NCI-H2196 (cell line): ENCODE data around the gene KCND1.
"Not testable (repeated sequence)": the region's sequence is repeated elsewhere in the genome, so short reads cannot be mapped to it uniquely, and the experiment has no call there.

Experiments
- DNase-seq: peaks from one replicate; lab custom pipeline; 2025; ENCODE audit not compliant: unreplicated experiment; lab: John Stamatoyannopoulos, UW

KCND1 gene

DNA sequence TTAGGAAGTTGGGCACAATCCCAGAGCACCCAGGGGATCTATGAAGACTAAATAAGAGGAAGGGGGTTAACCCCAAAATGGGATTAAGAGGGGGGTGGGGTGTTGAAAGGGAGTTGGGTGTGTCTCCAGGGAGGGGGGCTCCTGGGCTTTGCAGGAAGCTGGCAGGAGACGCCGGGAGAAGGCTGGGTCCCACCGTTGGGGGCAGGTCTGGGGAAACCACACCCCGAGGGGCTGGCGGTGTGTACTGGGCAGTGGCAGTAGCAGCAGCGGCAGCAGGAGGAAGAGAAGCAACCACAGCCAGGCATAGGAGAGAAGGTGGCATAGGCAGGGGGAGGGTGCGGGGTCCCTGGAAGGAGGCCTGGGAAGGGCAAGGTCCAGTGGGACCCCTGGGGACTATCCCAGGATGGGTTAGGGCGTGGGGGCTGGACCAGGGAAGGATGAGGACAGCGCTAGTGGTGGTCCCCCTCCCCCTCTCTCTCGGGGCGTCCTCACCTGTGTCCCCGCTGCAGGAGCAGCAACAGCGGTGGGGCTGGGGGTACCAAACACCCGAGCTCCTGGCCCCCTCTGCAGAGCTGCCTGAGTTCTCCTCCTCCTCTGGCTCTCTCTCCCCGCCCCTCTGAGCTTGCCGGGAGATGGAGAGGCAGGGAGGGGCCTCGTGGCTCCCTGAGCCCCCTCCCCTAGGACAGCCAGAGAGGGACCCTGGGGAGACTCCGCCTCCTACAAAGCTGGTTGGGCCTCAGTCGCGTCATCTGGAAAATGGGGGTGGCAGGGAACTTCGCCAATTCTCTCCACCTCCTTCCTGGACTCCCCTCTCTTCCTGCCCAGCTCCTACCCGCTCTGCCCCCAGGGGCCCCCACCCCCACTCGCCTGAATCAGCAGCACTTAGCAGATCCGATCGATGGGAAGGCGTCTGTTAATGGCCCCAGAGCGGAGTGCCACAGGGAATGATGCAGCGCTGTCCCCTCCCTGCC, at the start of gene KCND1:
KCND1 (minus strand) TSS at position 596 of the 971 bp plus-strand sequence. CDS start 1,573 bp downstream, outside the sequence.
- no peak for DNase-seq

DNA sequence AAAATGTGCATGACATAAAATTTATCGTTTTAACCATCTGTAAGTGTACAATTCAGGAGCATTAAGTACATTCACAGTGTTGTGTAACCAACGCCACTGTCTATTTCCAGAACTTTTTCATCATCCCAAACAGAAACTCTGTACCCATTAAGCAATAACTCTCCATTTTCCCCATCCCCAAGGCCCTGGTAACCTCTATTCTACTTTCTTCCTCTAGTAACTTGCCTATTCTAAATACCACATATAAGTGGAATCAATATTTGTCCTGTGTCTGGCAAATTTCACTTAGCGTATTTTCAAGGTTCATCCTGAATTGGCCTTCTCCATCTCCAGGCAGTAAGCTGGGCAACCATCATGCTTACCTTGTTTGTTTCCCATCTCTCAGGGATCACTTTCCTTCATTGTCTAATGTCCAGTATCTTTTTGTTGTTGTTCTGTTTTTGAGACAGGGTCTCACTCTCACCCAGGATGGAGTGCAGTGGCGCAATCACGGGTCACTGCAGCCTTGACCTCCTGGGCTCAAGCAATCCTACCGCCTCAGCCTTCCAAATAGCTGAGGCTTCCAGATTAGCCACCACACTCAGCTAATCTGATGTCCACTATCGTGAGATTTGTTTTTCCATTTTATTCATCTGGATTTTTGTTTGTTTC, 48.1 kb upstream of the KCND1 start:
- no peak for DNase-seq

DNA sequence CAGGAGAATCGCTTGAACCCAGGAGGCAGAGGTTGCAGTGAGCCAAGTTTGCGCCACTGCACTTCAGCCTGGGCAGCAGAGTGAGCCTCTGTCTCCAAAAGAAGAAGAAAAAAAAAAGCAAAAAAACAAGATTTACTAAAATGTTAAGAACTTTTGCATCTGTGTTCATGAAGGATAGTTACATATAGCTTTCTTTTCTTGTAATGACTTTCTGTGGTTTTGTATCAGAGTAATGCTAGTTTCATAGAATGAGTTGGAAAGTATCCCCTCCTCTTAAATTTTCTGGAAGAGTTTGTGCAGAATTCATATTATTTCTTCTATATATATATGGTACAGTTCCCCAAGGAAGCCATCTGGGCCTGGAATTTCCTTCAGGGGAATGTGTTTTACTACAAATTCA, 47.4 kb upstream of the KCND1 start:
- DNase-seq = no peak

DNA sequence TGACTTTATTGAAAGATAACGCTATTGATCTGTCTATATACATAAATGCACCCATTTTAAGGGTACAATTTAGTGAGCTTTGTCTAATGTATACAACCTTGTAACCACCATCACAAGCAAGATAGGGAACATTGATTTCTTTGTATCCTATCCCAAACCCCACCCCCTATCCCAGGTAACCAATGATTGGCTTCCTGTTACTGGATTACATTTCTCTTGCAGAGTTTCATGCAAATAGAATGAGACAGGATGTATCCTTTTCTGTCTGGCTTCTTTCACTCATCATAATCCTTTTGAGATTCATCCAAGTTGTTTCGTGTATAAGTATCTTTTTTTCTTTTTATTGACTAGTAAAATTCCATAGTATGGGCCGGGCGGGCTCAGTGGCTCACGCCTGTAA, 32.1 kb upstream of the KCND1 start:
- peak; percentile 8 for DNase-seq

DNA sequence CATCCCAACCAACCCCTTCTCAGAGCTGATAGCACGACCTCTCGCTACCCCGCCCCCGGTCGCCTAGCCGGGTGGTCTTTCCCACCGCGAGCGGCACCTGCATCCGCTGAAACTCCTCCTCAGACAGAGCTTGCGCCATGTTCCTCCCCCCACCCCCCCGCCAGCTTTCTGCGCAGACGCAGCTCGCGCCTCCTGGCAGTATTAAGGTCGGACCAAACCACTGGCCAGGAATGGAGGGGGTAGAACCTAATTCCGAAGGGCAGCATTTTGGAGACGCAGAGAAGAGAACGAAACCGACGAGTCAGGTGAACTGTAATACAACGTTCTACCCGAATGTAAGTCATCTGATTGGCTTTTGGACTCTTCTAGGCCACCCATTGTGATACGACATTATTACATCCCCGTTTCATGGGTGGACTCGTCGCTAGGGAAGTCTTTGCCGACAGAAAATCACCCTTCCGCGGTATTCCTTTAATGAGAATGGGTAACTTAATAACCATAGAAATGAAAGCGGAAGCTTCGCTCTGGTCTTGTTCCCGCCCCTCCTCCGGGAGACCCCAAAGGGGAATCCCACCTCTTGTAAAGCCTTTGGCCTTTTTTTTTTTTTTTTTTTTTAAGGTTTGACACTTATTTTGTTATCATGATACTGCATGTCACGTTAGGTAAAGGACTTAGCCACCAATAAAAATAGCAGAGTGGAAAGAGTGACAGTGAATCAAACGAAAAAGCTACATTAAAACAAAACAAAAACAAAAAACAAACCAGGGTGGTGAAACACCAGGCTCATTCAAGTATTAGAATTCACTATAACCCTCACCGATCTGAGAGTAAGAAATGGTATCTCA, 30.7 kb upstream of the KCND1 start, which contains the start of gene GRIPAP1:
GRIPAP1 (minus strand) TSS at position 174 of the 845 bp plus-strand sequence; CDS start at position 139, 35 bp downstream.
- DNase-seq = peak; percentile 82

DNA sequence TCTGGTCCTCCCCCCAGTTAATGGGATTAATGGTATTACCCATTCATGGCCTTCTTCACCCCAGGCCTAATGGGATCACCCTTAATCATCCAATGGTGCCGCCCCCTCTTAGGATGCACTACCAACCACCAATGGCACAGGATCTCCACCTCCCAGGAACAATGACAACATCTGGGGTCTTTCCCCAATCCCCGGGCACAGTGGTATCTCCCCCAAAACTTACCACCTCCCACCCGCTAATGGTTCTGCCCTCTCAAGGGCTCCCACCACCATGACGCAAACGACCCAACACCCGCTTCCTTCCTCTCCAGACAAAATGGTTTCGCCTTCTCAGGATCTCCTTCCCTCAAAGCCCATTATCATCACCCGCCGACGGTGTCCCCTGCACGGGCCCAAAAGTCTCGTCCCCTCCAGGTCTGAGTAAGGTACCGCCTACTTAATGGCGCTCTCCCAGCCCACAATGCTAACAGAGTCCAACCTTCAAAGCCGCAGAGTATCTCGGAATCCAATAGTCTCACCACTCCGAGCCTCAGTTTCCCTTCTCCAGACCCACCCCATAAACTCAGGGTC, 30.0 kb upstream of the KCND1 start:
- peak; percentile 14 for DNase-seq

DNA sequence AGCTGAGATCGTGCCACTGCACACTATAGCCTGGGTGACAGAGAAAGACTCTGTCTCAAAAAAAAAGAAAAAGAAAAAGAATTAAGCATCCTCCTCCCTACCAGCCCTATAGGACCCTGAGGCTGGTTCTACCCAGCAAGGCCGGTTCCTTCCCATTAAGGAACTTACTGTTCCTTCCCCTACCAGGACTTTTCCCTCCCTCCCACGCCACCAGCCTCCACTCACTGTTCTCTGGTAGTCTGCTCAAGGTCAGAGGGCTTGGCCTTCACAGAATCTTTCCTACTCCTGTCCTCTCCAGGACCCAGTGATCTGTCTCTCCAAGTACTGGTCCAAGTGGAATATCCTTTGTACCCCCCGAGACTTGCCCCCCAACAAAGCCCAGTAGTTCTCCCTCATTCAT, 29.0 kb upstream of the KCND1 start:
- no peak for DNase-seq

DNA sequence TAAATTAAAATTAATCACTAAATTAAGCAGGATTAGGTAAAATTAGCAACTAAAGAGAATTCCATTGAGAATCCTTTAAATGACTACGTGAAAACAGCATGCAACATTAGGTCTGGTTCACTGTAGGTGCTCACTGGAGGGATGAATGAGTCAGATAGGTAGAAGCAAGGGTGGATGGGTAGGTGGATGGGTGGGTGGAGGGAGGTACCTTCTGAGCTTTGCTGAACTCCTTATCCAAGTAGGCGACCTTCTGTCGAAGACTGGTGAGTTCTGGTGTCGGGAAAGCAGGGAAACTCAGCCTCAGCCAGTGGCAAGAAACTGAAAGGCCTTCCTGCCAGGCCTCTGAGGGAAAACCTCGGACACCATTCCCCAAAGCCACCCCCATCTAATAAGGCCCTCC, 27.4 kb upstream of the KCND1 start:
- DNase-seq = no peak

DNA sequence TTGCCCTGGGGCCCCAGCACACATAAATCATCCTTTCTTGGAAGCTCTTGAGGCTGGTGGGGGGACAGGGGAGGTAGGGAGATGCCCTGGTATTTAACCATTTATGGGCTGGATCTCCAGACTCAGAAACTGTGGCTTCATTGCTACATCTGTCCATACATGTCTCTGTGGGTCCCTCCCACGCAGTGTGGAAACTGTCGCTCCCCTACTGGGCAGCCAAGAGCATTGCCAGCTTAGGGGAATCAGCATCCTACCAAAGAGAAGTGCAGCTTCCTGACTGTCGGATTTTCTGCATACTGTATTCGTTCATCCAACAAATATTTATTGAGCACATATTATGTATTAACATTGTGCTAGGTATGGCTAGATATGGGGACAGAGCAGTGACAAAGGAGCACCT, 26.7 kb upstream of the KCND1 start:
- no peak for DNase-seq

DNA sequence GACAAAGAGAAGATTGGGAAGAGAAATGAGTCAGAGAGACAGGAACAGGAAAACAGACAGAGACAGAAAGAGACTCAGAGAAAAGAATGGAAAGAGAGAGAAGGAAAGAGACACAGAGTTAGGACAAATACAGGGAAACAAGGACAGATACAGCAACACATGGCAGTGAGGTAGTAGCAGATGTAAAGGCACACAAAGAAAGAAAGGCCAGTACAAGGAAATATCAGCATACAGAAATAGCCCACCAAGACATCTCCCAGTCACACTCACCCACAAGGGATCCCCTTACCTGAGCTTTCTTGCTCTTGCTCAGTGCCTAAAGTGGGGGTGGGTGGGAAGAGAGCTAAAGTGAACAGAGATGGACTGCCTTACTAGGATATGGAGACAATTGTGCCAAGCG, 26.2 kb upstream of the KCND1 start:
- no peak for DNase-seq

DNA sequence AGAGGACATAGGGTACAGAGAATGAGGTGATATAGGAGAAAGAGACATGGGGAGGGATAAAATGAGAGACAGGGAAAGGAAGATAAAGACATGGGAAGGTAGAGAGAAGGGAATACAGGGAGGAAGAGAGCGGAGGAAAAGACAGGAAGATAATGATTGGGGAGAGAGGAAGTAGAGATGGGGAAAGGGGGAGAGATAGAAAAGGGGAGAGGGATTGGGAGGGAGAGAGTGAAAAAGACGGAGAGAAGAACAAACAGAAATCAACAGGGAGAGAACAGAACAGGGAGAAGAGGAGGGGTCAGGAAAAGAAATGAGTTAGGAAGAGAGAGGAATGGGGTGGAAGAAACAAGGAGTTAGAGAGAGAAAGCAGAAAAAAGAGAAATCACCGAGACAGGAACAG, 25.8 kb upstream of the KCND1 start:
- DNase-seq = no peak

DNA sequence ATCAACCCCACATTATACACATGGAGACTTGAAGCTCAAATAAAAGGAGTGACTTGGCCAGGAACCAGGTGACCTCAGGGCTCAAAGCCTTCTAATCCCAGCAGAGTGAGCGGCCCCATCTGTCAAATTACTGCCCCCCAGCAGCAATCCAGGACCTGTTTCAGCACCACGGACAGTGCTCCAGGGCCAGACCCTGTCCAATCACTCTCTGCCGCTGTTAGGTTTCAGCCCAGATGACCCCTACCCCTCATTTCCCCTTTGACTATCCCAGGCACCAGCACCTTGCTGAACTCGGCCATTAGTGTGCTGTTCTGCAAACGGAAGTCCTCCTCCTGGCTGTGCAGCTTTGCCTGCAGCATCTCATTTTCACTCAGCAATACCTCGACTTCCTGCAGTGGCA, 25.3 kb upstream of the KCND1 start:
- no peak for DNase-seq

DNA sequence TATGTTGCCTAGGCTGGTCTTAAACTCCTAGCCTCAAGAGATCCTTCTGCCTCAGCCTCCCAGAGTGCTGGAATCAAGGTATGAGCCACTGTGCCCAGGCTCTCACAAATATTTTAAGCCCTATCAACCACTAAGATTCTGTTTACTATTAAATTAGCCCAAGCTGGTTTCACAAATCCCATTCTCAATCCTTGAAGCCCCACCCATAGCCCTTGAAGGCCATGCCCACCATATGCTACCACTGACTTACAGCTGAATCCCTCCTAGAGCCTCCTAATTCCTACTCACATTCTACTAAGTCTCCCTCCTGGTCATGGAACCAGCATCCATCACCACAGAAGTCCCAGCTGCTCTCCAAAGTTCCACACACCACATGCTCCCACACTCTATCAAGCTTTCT, 20.7 kb upstream of the KCND1 start:
- no peak for DNase-seq

DNA sequence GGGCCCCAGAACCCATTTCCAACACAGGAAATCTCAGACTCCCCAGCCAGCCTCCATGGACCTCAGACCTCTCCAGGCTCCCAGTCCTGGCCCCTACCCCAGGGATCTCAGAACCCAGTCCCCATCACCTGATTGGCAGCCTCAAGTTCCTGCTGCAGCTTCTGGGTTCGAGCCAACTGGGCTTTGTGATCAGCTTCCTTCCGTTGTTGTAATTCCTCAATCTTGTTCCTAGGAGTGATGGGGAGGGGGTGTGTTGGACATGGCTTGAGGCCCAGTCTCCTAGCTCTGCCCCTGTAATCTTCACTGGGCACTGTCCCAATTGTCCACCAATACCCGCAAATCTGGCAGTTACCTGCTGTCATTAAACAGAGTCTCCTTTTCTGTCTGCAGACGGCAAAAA, 17.8 kb upstream of the KCND1 start:
- DNase-seq = no peak

DNA sequence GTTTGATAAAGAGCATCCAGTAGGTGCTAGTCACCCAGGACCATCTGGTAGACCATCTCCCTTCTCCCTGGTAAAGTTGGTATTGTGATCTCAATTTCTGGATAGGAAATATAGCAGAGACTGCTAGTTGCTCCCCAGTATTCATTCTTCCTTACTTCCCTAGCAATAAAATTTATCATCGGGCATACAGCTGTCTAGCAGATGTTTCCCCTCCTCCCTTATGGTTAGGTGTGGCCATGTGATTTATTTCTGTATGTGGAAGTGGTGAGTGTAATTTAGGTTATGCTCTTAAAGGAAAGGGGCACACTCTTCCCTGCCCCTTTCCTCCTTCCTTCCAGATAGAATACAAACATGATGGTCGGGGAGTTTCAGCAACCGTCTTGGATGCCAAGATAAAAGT, 12.3 kb upstream of the KCND1 start:
- DNase-seq = no peak

DNA sequence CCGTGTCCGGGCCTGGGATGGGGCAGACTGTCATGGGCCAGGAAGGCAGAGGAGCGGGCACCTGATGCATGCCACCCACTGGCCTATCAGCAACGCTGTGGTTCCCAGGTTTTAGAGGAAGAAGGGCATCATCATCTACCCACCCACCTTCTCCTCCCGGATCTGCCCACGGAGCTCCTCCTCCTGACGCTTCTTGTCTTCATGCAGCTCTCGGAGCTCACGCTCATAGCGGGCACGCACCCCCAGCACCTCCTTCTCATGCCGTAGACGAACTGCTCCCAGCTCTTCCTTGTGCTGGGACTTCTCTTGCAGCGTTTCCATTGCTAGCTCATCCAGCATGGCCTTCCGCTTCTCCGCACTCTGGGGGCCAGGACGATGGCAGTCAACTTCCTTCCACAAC, 11.4 kb upstream of the KCND1 start:
- DNase-seq = no peak

DNA sequence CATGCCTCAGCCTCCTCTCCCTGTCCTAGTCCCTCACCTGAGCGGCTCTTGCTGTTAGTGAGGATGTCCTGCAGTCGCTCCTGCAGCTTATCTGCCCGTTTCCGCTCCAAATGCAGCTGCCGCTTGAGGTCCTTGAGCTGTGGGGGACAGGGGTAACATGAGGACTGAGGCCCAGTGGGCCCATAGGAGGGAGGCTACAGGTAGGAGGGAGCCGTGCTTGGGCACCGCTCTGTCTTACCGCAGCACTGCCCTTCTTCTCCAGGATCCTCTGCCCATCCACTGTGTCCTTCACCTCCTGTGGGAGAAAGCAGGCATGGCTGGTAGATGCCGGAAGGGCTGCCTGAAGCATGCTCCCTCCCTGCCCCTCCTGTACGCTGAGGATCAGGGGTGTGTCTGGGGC, 9.5 kb upstream of the KCND1 start:
- no peak for DNase-seq

DNA sequence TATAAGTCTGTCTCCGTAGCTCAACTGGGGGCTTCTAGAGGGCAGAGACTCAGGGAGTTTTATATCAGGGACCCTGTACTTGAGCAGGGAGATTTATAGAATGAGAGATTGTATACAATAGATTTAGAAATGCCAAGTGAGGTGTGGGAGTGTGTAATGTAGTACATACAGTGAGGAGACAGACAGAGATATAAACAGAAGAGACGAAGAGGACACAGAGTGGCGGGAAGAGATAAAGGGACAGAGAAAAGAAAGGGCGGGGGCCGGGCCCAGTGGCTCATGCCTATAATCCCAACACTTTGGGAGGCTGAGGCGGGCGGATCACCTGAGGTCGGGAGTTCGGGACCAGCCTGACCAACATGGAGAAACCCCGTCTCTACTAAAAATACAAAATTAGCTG, 8.7 kb upstream of the KCND1 start:
- not testable (repeated sequence) for DNase-seq

DNA sequence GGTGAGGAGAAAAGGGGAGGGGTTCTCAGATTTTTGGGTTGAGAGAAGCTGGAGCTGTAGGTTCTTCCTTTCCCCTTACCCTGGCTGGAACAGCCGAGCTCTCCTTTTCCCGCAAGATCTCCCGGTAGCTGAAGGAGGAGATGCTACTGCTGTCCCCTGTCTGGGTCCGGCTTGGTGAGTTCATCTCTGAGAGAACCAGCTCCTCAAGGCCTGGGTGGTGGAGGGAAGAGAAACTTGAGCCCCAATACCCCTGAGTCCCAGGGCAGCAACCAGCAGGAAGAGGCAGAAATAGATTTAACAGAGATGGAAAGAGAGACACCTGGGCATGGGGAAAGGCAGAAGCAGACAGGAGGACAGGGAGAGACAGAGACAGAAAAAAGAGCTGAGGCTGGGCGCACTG, 6.6 kb upstream of the KCND1 start:
- no peak for DNase-seq

DNA sequence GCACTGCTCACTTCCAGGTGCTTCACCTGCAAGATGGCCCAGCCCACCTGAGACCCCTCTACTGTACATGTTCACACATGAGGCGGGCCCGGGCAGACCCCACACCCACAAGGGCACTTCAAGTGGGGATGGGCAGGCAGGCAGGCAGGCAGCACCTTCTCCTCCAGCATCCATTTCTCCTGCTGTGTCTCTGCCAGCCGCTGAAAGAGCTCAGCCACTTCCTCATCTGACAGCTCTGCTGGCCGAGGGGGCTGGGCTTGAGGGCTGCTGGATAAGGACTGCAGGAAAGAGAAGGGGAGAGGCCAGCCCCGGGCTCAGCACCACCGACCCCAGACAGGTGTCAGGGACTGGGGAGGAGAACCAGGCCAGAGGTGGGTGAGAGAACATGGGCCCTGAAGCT, 4.4 kb upstream of the KCND1 start:
- DNase-seq = no peak

DNA sequence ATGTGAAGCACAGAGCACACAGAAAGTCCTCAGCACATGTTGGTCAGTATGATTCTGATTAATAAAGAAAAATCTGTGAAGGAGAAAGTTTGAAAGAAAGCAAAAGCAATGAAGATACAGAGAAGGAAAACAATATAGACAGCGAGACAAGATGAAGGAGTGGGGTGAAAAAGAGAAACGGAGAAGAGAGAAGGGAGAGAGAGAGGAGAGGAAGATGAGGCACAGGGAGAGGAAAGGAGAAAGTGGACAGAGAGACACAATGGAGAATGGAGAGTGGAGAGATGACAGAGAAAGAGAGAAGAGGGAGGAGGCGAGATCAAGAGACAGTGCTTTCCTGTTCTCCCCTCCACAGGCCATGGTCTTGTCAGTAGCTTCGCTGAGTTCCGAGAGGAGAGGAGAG, 3.9 kb upstream of the KCND1 start:
- DNase-seq = no peak
